Non-pigmented ciliary epithelial cell (primary cell): Measurements from ENCODE around the gene POMP.

ENCODE experiments used
- DNase-seq: peaks from one replicate; pipeline ENCODE4 v3.0.0-alpha.2; 2010; ENCODE audit warnings: low read depth

Gene POMP

GRCh38 chr13:28658796-28659620 is at the start of gene POMP:
TSS of gene POMP (plus strand) at chr13:28659130. CDS start at chr13:28659185, 55 bp downstream.
- no peak for DNase-seq

GRCh38 chr13:28609381-28609780 is 49.5 kb upstream of the POMP start:
- no peak for DNase-seq

GRCh38 chr13:28609926-28610325 is 49.0 kb upstream of the POMP start:
- DNase-seq = peak; percentile 46

- no peak for DNase-seq
These were observed 47.9 kb upstream of the POMP start for GRCh38 chr13:28610996-28611395.

- DNase-seq = no peak
These were observed 47.2 kb upstream of the POMP start for GRCh38 chr13:28611654-28612131.

- no peak for DNase-seq
These were observed 45.4 kb upstream of the POMP start for GRCh38 chr13:28613562-28613961.

- DNase-seq = no peak
These were observed 42.9 kb upstream of the POMP start for GRCh38 chr13:28615916-28616446.

GRCh38 chr13:28618230-28618994 is 40.5 kb upstream of the POMP start:
- no peak for DNase-seq

GRCh38 chr13:28620011-28620830 is 38.7 kb upstream of the POMP start:
- no peak for DNase-seq

- DNase-seq = no peak
These were observed 37.5 kb upstream of the POMP start for GRCh38 chr13:28621449-28621848.

GRCh38 chr13:28622286-28622685 is 36.6 kb upstream of the POMP start:
- DNase-seq = no peak

GRCh38 chr13:28623782-28624706 is 34.9 kb upstream of the POMP start:
- DNase-seq = no peak

- no peak for DNase-seq
These were observed 34.1 kb upstream of the POMP start for GRCh38 chr13:28624707-28625432.

- DNase-seq = no peak
These were observed 32.7 kb upstream of the POMP start for GRCh38 chr13:28626266-28626665.

GRCh38 chr13:28628241-28628640 is 30.7 kb upstream of the POMP start:
- DNase-seq = no peak

GRCh38 chr13:28630869-28631268 is 28.1 kb upstream of the POMP start:
- DNase-seq = no peak

- DNase-seq = no peak
These were observed 27.1 kb upstream of the POMP start for GRCh38 chr13:28631801-28632200.

- no peak for DNase-seq
These were observed 22.9 kb upstream of the POMP start for GRCh38 chr13:28636069-28636468.

GRCh38 chr13:28636677-28637317 is 22.1 kb upstream of the POMP start:
- no peak for DNase-seq
